ENCODE results near the gene DCP1B. TPM values are rescaled to one million over a fixed set of nuclear protein-coding genes. Genes with fewer than 3 reads are reported as not detected.
A peak's percentile ranks its signal among the peaks of the same experiment; 100 is the strongest.

DCP1B gene
- total and polyA plus RNA-seq, 11 donors: 1.3 to 5.7 (median 2.4) TPM

DNA sequence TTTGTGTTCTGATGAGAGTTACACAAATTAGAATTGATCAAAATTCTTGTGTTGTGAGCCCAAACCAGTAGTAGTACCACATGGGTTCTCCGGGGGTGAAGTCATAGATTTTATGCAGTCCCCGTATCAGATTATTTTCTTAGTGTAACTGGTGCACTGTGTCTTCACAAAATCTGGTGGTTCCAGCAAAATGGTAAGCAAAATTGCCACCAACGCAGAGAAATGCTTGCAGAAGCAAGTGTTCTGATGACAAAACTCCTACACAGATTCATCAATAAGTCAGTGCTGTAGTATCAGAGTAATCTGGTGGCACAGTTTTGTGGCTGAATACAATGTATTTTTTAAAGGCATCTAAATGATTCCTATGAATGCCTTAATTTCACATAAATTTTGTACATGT, 84.5 kb downstream of the DCP1B start:
- Histone ChIP-seq H3K4me3 (no peak overlapping the region), H3K4me1 (peaks cover 0 to 18% (median 10%) of the 10 kb centered on the region in 12 donors), H3K27me3 (peaks cover 0 to 5% (median 0%) of the 10 kb centered on the region in 9 donors), H3K36me3 (no peaks in the 10 kb centered on the region), H3K9me3 (no peaks in the 10 kb centered on the region), H3K27ac (no peak overlapping the region)
- WGBS, 4 donors: 89 to 98% (median 94%) methylated on average over 3 of the region's 3 CpGs
- DNase-seq (no peak), ATAC-seq (no peak)
- TF ChIP-seq POLR2A (IDR thresholded peaks at IDR 0.05): no peak
- TF ChIP-seq, protein P1, sequence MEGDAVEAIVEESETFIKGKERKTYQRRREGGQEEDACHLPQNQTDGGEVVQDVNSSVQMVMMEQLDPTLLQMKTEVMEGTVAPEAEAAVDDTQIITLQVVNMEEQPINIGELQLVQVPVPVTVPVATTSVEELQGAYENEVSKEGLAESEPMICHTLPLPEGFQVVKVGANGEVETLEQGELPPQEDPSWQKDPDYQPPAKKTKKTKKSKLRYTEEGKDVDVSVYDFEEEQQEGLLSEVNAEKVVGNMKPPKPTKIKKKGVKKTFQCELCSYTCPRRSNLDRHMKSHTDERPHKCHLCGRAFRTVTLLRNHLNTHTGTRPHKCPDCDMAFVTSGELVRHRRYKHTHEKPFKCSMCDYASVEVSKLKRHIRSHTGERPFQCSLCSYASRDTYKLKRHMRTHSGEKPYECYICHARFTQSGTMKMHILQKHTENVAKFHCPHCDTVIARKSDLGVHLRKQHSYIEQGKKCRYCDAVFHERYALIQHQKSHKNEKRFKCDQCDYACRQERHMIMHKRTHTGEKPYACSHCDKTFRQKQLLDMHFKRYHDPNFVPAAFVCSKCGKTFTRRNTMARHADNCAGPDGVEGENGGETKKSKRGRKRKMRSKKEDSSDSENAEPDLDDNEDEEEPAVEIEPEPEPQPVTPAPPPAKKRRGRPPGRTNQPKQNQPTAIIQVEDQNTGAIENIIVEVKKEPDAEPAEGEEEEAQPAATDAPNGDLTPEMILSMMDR (IDR thresholded peaks at IDR 0.05): no peak
- intact Hi-C loops (cut with DNase I): loop anchor here in 2 of 10 donors (5.0 kb wide), 2 partner anchors 107 to 112 kb away; no protein-coding TSS in a partner anchor

DNA sequence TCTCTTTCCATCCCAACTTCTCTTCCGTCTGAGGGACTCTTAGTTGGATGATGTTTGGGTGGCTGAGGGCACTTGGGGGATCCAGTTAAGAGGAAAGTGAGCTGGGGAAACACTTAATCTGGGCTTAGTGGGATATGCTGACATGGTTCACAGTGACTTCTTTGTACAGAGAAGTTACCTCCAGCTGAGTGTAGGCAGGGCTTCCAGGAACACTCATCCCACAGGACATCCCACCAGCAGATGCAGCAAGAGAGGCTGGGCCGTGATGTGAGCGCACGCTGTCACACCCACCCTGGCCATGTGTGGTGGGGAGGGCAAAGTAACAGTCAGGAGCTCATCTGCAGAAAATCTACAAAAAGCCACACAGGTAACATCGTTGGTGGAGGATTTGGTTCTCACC, 85.0 kb downstream of the DCP1B start:
- peaks cover 0 to 5% (median 0%) of the 10 kb centered on the region in 9 donors for H3K27me3 ChIP-seq
- H3K27ac ChIP-seq: no peak overlapping the region
- no peaks in the 10 kb centered on the region for H3K36me3 ChIP-seq
- H3K4me1 ChIP-seq: peaks cover 0 to 16% (median 8%) of the 10 kb centered on the region in 12 donors
- no peak for ATAC-seq
- H3K9me3 ChIP-seq: no peaks in the 10 kb centered on the region
- peak overlapping the region in 3 of 12 donors; percentile 41 to 60 (median 46) for H3K4me3 ChIP-seq
- no peak for DNase-seq
- TF ChIP-seq, protein P1 (IDR thresholded peaks at IDR 0.05): no peak
- no peak for TF ChIP-seq POLR2A (IDR thresholded peaks at IDR 0.05)
- 90 to 92% (median 92%) methylated on average over 5 of the region's 5 CpGs for WGBS, 4 donors
- intact Hi-C loops (cut with DNase I): loop anchor here in 2 of 10 donors (5.0 kb wide), 2 partner anchors 107 to 112 kb away; no protein-coding TSS in a partner anchor

DNA sequence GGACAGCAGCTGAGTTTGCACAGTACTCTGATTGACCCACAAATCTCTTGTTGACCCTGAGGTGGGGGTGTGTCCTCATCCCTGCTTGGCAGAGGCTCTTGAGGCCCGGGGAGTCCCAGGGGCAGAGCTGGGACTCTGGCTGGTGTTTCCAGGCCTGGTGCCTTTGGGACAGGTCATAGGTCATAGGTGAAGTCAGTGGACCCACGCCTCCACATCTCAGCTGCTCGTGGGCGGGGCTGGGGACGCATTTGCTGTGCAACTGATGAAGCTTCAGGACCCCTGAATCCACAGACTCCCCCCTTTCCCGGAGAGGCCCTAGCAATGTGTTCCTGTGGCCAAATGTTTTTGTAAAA, 85.4 kb downstream of the DCP1B start:
- peak overlapping the region in 6 of 12 donors; percentile 19 to 60 (median 39) for H3K4me3 ChIP-seq
- ATAC-seq: no peak
- no peaks in the 10 kb centered on the region for H3K36me3 ChIP-seq
- H3K4me1 ChIP-seq: peaks cover 0 to 16% (median 8%) of the 10 kb centered on the region in 12 donors
- intact Hi-C loops (cut with DNase I): loop anchor here in 2 of 10 donors (5.0 kb wide), 2 partner anchors 107 to 112 kb away; no protein-coding TSS in a partner anchor
- TF ChIP-seq, protein P1 (IDR thresholded peaks at IDR 0.05): no peak
- TF ChIP-seq POLR2A (IDR thresholded peaks at IDR 0.05): no peak
- DNase-seq: peak in 1 of 5 donors; percentile 25
- H3K27ac ChIP-seq: peak overlapping the region in 3 of 12 donors; percentile 62 to 87 (median 67)
- H3K27me3 ChIP-seq: peaks cover 0 to 5% (median 0%) of the 10 kb centered on the region in 9 donors
- no peaks in the 10 kb centered on the region for H3K9me3 ChIP-seq
- 73 to 88% (median 82%) methylated on average over 2 to 6 of the region's 6 CpGs for WGBS, 4 donors

DNA sequence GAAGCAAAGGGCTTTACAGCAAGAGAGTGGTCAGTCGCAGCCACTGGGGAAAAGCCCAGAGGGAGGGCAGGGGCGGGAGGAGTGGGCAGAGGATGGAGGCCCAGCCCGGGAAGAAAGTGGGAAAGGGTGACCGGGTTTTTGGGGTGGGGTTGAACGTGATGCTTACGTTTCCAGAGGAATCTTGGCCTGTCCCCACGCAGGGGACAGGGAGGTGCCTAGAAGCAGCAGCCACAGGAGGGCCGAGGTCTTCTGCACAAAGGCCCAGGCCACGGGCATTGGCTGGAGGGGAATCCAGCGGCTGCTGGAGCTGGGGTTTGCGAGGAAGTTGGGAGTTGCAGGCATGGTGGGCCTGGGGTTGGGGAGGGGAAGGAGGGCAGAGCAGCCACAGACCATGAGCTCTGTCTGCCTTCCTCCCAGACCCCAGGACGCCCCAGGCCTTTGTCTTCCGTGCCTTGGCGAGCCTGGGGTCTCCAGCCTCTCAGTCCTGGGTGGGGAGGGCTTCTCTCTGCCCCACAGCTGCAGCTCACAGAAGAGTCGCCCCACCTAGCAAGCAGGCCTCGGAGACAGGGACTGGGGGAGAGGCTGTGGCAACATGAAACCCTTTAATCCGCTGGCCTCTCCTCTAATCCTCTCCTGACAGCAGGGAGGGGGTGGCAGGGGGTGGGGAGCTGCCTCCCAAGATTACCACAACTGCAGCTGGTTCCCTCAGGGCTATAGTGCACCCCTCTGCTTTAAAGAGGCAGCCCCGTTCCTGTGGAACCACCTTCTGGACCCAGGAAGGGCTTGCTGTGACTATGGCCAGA, 86.0 kb downstream of the DCP1B start, which contains the start of gene CACNA2D4:
Gene CACNA2D4, minus strand, starts transcription at position 572 of the 803 bp plus-strand sequence. Its CDS starts 179 bp downstream, at position 393.
- 70 to 77% (median 73%) methylated on average over 17 to 18 of the region's 18 CpGs for WGBS, 4 donors
- intact Hi-C loops (cut with DNase I): loop anchor here in 2 of 10 donors (5.0 kb wide), 2 partner anchors 106 to 111 kb away; no protein-coding TSS in a partner anchor
- peak in 1 of 4 donors; percentile 10 for ATAC-seq
- no peaks in the 10 kb centered on the region for H3K9me3 ChIP-seq
- DNase-seq: peak in 1 of 5 donors; percentile 35
- peaks cover 0 to 5% (median 0%) of the 10 kb centered on the region in 9 donors for H3K27me3 ChIP-seq
- peaks cover 0 to 16% (median 8%) of the 10 kb centered on the region in 12 donors for H3K4me1 ChIP-seq
- peak within 1 kb of the TSS in 8 of 12 donors; percentile 15 to 60 (median 36) for H3K4me3 ChIP-seq
- H3K36me3 ChIP-seq: no peaks in the 10 kb centered on the region
- H3K27ac ChIP-seq: peak within 1 kb of the TSS in 10 of 12 donors; percentile 5 to 87 (median 47)
- TF ChIP-seq POLR2A (IDR thresholded peaks at IDR 0.05): no peak
- TF ChIP-seq, protein P1 (IDR thresholded peaks at IDR 0.05): no peak
